Sigmoid colon (tissue), 4 donors: ENCODE measurements around the gene GALNT14.

ENCODE experiments used
- CTCF ChIP-seq, 4 experiments: fragments of 450-650 bp in 3 of 4; fragments of 200-600 bp in 1 of 4; IDR thresholded peaks; one replicate each; pipeline ENCODE4 v1.5.1; 2016 to 2019; ENCODE audit warnings: antibody characterized with exemption in 4 of 4, mild to moderate bottlenecking in 3 of 4, moderate library complexity in 2 of 4
- POLR2A ChIP-seq, 2 donors: fragments of 450-650 bp; IDR thresholded peaks; one replicate each; pipeline ENCODE4 v1.6.1; 2016; ENCODE audit warnings: antibody characterized with exemption in 2 of 2, mild to moderate bottlenecking in 2 of 2, moderate library complexity in 2 of 2
- POLR2AphosphoS5 ChIP-seq, 4 donors: sonication (generic); formaldehyde crosslinking; IDR thresholded peaks; one replicate each; pipeline ENCODE4 v1.6.1; 2017; ENCODE audit warnings: antibody characterized with exemption in 4 of 4

GRCh38 chr2:31139671-31140070 lies 1.4 kb upstream of the GALNT14 start:
- TF ChIP-seq CTCF (IDR thresholded peaks at IDR 0.05) (no peak), POLR2A (IDR thresholded peaks at IDR 0.05) (no peak), POLR2AphosphoS5 (IDR thresholded peaks at IDR 0.05) (no peak)
